Ammon's horn (tissue), 1 donor: ENCODE results near the gene FOXP2.
"Not testable (repeated sequence)": the region's sequence is repeated elsewhere in the genome, so short reads cannot be mapped to it uniquely, and the experiment has no call there.

ENCODE experiments used
- DNase-seq: peaks from one replicate; pipeline ENCODE4 v3.0.0-alpha.2; 2016; ENCODE audit warnings: low spot score

The FOXP2 gene

DNA sequence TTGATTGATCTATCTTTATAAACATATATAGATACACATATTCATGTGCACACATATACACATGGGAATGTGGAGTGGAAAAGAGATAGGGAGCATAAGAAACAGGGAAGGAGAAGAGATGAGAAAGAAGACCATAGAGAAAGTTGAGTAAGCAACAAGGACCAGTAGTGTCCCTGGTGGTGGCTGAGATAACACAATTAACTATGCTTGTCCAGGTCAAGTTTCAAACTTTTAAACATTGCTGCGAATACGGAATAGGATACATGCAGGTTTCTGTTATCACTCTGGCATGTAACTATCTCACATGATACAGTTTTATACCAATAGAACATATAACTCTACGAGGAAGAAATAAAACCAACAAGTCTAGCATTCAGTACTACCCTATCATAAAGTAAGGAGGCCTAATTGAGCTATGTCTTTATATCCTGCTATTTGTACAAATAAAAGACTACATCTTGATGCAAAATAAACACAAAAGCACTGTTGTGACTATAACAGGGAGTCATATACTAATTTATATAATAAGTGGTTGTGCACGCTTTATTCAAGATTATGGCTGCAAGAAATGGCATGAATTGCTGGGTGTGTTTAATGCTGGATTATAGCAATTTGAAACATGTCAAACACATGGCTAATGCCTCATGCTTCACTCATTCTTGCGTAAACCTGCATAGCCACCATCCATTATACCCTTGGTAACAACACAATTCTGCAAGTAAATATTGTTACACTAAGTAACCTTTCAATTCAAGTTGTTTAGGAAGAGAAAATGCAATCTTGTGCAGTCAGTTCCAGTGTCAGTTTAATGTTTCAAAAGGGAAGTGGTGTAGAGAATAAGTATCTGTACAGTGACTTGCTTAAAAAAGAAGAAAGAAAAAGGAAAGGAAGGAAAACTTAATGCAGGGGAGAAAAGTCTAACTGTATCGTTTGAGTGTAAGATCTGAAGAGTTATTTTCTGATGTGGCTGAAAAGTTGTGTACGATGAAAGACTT is 8.2 kb downstream of the FOXP2 start:
- no peak for DNase-seq

DNA sequence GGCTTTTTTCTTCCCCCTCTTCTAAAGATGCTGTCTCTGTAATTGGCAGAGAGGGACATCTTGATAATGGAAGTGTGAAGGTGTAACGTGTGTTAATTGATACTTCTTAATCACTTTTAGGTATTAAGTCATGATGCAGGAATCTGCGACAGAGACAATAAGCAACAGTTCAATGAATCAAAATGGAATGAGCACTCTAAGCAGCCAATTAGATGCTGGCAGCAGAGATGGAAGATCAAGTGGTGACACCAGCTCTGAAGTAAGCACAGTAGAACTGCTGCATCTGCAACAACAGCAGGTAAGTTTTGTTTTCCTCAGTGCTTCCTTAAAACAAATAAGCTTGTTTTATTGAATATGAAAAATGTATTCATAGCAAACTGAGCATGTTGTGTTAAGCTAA is 11.8 kb downstream of the FOXP2 start:
- no peak for DNase-seq

DNA sequence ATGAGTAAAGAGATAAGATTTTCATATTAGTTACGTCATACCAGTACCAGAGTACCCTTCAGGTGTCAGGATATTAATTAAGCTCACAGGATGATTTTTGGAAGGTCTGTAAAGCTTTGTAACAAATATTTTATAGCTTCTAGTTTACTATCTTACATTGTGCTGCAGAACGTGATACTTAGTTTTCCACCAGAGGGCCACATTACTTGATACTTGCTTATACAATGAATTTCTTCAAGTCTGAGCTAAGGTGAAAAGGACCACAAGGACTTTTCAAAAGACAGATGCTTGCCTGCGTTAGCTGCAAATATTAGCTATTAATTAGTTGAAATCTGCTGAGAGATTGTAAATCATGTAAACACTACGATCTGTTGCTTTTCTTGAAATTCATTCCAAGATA is 12.2 kb downstream of the FOXP2 start:
- no peak for DNase-seq

DNA sequence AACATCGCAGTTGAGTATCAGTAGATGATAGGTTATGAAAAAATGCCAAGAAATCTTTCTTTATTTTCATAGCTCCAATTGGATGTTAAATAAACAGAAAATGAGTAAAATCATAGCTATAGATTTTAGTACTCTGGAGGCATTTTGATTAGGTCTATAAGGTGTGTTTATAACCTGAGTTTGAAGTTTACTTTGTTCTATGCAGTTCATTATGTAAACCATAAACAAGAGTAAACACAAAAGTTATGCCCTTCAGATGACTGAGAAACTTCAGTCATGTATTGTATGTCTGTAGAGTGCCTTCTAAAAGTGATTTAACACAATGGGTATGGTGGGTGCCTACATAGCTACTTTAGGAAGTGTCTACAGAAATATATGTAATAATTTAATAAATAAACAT is 13.6 kb downstream of the FOXP2 start:
- no peak for DNase-seq

DNA sequence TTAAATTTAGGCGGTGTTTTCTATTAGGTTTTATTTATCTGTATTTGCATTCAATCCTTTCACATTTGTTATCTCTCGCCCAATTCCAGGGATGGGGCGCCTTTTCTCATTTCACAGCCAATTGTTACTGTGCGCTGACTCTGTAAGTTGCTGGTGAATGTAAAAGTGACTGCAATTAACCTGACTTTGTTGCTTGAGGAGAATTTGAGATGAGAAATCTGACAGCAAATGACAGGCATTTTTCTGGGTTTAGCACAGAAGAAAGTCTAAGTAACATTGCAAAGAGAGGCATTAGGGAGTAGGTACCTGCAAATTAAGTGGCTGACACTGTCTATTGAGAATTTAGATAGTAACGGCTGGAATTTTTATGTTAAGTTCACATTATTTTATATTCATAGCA is 16.6 kb downstream of the FOXP2 start:
- DNase-seq, result no peak

DNA sequence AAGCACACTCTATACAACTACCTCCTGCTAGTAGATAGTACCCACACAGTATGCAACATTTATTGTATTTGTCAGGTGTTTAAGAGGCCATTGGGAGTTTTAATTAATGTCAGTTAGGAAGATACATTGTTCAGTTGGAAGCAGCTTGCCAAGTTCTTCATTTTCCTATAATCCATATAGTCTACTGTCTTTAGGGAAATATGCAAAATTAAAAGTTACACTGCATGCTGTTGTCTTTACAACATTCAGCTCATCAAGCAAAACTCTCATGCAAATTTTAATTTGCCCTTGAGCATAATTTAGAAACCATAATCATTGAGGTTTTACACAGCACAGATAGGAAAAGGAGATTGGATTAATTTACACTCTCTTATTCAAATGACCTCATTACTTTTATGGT is 17.4 kb downstream of the FOXP2 start:
- no peak for DNase-seq

DNA sequence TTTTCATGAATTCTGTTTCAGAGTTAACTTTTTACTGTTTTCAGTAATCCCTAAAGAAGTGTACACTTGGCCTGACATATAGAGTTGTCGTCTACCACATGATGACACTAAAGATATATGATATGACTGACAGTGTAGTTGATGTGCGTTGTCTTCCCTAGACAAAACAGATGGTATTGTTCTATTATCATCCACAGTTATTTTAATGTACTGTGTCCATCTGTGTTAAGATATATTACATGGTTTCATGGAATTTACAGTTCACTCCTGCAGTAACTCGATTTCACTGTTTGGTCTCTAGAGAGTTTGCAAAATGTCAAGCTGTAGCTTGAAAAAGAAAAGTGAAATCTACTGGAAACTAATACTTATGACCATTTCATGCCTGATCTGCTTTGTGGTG is 18.1 kb downstream of the FOXP2 start:
- DNase-seq, result no peak

DNA sequence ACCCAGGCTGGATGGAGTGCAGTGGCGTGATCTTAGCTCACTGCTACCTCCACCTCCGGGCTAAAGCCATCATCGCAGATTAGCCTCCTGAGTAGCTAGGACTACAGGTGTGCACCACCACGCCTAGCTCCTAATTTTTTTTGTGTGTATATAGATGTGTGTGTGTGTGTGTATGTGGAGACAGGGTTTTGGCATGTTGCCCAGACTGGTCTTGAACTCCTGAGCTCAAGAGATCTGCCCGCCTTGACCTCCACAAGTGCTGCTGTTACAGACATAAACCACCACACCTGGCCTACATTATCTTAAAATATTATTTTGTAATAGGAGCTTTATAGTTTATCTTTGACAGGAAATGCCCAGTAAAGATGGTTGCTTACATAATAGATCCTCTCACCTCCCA is 25.0 kb downstream of the FOXP2 start:
- no peak for DNase-seq

DNA sequence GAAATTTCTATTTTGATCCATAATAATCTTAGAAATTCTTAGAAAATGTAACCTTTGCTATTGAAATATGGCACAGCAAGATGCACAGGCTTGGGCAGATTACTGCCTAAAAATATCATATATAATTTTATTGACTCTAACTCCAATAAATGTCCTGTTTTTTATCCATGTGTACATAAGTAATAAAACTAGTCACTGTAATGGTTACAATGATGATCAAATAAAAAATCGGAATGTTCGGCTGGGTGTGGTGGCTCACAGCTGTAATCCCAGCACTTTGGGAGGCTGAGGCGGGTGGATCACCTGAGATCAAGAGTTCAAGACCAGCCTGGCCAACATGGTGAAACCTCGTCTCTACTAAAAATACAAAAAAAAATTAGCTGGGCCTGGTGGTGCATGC is 26.3 kb downstream of the FOXP2 start:
- DNase-seq, result not testable (repeated sequence)

DNA sequence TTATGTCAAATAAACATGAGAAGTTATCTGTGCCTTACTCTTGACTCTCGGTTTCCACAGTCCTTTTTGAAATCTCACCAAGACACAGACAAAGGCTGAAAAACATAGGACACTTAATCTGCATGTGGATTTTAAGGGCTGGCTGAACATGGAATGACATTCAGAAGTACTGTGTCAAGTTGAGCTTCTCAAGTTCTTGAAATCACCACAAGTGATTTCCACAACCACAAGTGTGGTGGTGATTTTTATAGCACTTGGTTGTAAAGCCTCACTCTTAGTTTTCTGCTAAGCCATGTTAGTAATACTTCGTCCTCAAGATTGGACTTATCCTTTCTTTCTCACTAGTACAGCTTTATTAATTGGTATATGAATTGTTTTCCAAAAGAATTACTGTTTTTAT is 29.6 kb downstream of the FOXP2 start:
- no peak for DNase-seq

DNA sequence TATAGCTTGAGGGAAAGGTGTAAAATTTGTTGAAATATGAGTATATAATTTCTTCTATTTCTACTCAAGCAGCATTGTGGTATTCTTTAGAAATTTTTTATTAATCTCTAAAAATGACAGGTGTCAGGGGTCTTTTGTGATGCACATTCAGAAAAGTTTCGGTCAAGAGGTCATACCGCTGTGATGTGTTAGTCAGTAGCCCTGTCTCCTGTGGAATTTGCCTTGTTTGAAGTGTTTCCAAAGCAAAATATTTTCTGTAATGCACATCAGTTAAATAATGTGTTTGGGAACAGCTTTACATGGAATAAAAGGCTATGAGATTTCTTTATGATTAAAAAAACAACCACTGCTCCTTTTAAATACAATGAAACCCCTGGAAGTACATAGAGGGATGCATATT is 35.8 kb downstream of the FOXP2 start:
- DNase-seq, result no peak

DNA sequence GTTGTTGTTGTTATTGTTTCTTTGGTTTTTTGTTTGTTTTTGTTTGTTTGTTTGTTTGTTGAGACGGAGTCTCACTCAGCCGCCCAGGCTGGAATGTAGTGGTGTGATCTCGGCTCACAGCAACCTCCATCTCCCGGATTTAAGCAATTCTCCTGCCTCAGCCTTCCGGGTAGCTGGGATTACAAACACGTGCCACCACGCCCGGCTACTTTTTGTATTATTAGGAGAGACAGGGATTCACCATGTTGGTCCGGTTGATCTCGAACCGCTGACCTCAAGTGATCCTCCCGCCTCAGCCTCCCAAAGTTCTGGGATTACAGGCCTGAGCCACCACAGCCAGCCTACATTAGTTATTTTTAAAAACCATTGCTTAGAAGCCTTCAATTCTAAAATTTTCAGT is 45.0 kb downstream of the FOXP2 start:
- DNase-seq, result no peak

DNA sequence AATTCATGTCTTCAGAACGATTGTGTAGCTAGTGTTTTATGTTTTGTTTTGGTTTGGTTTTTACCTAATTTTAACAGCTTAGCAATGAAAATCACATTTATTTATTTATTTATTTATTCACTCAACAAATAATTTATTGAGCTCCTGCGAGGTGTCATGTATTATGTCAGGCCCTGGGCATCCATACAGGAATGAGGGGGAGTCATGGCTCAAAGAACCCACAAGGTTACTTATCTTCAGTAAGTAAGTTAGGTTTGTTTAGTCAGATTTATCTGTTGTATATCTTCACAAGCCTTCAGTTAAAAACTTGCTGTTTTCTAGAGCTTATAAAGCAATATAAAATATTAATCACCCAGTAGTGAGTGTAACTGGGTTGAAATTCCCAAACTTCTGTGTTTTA is 45.4 kb downstream of the FOXP2 start:
- DNase-seq, result no peak

DNA sequence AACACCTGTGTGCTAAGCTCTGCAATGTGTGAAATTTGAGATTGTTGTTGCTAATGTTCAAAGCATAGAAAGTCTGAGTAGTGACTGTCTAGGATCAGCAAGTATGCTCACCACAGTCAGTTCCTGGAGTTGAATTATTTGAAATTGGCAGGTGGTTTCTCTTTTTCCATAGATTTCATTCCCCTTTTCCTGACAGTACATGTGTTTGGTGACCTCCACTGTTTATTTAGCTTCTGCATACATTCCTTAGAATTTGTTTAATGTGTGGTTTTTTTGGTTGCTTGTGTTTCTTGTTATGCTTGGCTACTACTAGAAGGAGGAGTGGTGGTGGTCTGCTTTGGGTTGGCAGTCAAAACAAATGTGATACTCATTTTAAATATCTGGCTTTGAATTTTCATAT is 52.3 kb downstream of the FOXP2 start:
- DNase-seq, result no peak

DNA sequence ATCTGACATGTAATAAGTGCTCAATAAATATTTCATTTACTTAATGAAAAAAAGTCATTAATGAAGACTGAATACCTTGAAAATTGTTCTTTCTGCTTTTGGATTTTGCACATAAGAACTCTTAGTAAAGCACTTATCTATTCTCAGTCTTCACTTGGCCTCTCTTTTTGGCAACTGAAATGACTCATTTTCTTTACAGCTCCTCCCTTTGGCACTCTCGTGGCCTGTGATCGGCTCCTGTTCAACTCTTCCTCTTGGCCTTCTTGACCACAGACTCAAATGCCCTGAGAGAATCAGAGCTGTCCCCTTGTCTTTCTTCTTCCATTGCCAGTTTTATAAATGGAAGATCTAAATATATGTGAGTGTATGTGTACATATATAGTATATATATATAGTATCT is 54.2 kb downstream of the FOXP2 start:
- DNase-seq, result no peak

DNA sequence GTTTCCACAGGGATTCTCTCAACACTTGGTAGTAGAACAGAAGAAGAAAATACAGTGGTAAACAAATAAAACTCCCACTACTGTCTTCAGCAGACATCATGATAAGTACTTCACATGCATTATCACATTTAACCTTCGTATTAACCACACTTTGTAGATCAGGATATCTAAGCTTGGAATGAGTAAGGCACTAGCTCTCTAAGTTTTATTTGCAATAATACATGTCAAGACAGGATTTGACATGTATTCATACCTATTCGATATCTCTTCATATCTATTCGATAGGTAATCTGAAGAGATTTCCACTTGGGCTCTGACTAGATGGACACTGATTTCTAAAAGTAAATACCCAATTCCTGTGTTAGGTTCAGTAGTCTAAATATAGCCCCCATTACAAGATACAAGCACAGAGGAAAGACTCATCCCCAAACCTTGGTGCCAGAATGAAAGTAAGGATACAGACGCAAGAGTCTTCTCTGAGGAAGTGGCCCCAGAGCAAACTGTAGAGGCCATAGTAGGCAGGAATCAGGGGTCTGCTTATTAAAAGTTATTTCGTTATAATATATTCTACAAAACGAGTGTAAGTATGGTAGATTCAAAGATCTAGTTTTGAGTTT is 58.4 kb downstream of the FOXP2 start:
- DNase-seq, result no peak

DNA sequence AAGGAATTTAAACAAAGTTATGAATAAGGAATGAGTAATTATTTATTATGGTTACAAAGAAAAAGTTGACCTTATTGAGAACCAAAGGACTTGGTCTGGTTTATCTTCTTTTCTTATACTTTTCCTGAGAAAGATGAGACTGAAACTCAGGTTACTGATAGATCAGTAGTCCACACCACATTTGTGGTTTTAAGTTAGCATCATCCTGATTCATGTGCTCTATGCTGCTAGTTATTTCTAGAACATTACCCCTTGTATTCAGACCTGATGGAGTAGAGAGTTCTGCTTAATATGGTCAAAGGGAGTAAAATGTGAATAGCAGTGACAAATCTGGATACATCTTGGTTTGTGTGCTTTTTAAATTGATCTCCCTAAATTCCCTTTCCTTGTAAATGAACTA is 63.8 kb downstream of the FOXP2 start:
- no peak for DNase-seq

DNA sequence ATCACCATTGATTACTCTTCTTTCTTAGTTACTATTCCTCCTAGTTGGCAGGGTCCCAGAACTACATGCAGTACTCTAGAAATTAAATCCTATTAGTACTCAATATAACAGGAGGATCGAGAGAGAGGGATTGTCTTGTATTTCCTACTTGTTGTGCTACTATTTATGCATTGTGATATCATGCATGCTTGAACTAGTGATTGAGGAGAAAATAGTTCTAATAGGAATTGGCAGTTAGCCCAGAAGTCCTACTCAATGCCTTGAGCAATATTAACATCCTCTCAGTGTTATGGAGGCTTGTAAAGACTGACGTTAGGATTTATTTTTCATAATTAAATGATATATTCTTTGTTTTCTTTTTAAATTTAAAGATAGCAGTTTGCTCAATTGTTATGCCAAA is 67.4 kb downstream of the FOXP2 start:
- DNase-seq, result no peak

DNA sequence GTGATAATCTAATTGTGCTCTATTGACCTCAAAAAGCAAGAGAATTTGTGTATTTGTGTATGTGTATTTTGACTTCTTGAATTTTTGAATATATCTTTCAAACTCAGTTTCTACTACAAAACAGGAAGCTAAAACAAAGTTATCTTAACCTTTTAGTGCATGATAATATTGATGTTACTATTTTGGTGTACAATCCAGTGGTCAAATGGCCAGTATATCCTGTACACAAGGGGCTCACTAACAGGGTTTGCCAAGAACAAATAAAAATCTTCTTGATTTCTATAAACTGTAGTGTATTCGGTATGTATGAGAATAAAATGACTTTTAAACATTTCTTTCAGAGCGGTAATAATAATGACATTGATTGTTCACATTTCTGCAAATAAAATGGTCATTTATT is 69.6 kb downstream of the FOXP2 start:
- no peak for DNase-seq

DNA sequence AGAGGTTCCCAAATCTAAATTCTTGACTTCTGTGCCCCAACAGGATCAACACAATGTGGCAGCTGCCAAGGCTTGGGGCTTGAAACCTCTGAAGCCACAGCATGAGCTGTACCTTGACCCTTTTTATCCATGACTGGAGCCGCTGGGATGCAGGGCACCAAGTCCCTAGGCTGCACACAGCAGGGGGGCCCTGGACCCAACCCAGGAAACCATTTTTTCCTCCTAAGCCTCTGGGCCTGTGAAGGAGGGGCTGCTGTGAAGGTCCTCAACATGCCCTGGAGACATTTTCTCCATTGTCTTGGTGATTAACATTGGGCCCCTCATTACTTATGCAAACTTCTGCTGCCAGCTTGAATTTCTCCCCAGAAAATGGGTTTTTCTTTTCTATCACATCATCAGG is 72.6 kb downstream of the FOXP2 start:
- DNase-seq, result no peak

DNA sequence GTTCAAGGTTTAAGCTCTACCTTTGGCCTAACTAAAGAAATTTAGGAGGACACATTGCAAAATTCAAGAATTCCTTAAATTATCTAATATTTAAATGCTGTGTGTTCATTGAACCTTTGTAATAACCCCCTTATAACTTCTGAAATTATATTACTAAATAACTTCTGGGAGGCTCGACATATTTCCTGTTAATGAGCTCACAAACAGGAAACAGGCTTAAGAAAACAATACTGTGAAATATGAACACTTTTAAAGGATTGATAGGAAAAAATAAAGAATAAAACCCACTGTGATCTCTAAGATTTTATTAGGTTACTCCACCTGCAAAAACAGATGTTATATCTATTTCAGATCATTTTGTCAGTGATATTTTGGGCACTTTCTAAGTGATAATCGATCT is 74.1 kb downstream of the FOXP2 start:
- DNase-seq, result no peak

DNA sequence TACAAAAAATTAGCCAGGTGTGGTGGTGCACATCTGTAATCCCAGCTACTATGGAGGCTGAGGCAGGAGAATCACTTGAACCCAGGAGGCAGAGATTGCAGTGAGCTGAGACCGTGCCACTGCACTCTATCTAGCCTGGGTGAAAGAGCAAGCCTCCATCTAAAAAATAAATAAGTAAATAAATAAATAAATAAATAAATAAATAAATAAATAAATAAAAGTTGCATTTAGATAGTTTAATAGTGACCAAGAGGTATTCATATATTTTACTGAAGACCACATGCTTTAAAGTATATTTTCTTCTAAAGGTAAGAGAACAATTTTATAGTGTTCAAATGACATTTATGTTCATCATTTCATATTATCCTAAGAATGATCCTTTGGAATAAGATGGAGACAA is 82.9 kb downstream of the FOXP2 start:
- DNase-seq, result not testable (repeated sequence)

DNA sequence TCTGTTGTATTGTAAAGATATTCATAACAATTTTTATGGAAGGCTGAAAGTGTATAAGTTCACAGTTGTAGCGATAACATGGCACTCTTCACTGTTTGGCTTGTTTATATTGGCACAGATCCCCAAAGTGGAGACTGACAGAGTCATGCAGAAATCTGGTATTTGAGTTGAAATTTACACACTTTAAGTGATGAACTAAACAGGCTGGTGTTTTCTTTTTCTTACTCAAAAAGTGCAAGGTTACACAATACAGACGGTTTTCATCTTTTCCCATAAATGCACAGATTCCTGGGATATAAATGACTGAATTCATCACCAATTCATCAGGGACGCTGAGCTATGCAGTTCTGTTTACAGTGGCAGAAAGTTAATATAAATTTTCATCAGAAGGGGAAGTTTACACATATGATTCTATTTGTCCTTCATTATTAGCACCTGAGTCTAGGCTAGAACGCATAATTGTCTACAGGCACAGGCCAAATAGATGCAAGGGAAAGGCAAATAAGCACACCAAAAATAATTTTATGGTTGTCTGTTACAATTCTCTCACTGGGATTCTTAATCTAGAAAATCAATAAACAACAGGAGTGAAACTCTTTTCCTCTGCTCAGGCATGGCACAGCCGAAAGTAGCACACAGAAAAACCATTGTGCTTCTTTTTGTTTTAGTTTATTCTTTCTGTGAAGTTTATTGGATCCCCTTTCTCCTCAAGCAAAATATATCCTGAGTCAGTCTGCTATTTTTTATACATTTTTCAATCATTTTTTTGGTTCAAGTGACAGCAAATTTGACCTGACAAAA is 88.0 kb downstream of the FOXP2 start:
- no peak for DNase-seq
